Thyroid gland (tissue), 4 donors: ENCODE measurements around the gene LGR4.

Source experiments
- CTCF ChIP-seq, 6 experiments: fragments of 200-600 bp in 3 of 6; fragments of 450-650 bp in 3 of 6; sonication (generic) in 3 of 6; IDR thresholded peaks; one replicate each; pipeline ENCODE4 v1.5.1; 2016 to 2019; ENCODE audit warnings: antibody characterized with exemption in 6 of 6, mild to moderate bottlenecking in 2 of 6, inconsistent platforms in 1 of 6, moderate library complexity in 1 of 6
- POLR2A ChIP-seq, 2 donors: fragments of 450-650 bp; IDR thresholded peaks; one replicate each; pipeline ENCODE4 v1.6.1; 2017; ENCODE audit warnings: antibody characterized with exemption in 2 of 2, mild to moderate bottlenecking in 2 of 2, moderate library complexity in 1 of 2

GRCh38 chr11:27520226-27520625 lies 47.6 kb upstream of the LGR4 start:
- no peak for TF ChIP-seq CTCF (IDR thresholded peaks at IDR 0.05)
- no peak for TF ChIP-seq POLR2A (IDR thresholded peaks at IDR 0.05)
